B cell (primary cell): ENCODE results near the gene GRAMD2A.

Source experiments
- CTCF ChIP-seq: fragments of 200-600 bp; IDR thresholded peaks from one replicate; pipeline ENCODE4 v1.8.0; 2022; ENCODE audit warnings: antibody characterized with exemption, mild to moderate bottlenecking
- EZH2 ChIP-seq: IDR thresholded peaks from 2 replicates; pipeline ENCODE4 v1.6.1; 2012; ENCODE audit warnings: borderline replicate concordance, low read depth, mild to moderate bottlenecking, moderate library complexity, low read length; ENCODE audit not compliant: insufficient read depth, poor library complexity, severe bottlenecking

- TF ChIP-seq CTCF (no peak), EZH2 (no peak)
Measured at GRCh38 chr15:72146934-72147333, 50.7 kb downstream of the GRAMD2A start.
